ENCODE data around the gene SIVA1. TPM values are rescaled to one million over a fixed set of nuclear protein-coding genes. Genes with fewer than 3 reads are reported as not detected.

Gene SIVA1
- total RNA-seq, 1 donor from 2014 or later: 90.1 TPM

DNA sequence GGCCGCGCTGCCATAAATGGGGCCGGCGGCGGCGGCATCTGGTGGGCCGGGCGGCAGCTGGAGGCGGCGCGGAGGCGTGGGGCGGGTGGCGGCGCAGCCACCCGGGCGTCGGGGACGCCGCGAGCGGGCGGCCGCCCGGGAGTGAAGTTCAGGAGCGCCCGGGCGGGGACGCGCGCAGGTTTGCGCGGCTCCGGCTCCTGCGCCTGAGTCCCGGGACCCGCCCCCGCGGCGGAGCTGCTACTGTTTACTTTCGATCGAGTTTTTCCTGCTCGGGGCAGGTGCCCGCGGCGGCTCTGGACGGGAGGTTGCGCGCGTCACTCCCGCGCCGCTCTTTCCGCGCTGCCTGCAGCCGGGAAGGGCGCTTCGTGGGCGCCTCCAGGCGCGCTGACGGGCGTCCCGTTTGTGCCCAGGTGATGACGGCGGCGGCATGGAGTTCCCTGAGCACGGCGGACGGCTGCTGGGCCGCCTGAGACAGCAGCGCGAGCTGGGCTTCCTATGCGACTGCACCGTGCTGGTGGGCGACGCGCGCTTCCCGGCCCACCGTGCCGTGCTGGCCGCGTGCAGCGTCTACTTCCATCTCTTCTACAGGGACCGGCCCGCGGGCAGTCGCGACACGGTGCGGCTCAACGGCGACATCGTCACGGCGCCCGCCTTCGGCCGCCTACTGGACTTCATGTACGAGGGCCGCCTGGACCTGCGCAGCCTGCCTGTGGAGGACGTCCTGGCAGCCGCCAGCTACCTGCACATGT lies 48.0 kb downstream of the SIVA1 start, which contains the start of gene ZBTB42:
TSS of gene ZBTB42 (plus strand) at position 331 of the 749 bp plus-strand sequence. CDS start at position 428, 97 bp downstream.
- H3K27me3 Mint-ChIP-seq: peaks cover 28% of the 10 kb centered on the region
- TF ChIP-seq, protein P1, sequence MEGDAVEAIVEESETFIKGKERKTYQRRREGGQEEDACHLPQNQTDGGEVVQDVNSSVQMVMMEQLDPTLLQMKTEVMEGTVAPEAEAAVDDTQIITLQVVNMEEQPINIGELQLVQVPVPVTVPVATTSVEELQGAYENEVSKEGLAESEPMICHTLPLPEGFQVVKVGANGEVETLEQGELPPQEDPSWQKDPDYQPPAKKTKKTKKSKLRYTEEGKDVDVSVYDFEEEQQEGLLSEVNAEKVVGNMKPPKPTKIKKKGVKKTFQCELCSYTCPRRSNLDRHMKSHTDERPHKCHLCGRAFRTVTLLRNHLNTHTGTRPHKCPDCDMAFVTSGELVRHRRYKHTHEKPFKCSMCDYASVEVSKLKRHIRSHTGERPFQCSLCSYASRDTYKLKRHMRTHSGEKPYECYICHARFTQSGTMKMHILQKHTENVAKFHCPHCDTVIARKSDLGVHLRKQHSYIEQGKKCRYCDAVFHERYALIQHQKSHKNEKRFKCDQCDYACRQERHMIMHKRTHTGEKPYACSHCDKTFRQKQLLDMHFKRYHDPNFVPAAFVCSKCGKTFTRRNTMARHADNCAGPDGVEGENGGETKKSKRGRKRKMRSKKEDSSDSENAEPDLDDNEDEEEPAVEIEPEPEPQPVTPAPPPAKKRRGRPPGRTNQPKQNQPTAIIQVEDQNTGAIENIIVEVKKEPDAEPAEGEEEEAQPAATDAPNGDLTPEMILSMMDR (conservative IDR thresholded peaks at IDR 0.05): no peak
- no peak for DNase-seq (ENCODE audit: extremely low spot score, unreplicated experiment)
- peak within 1 kb of the TSS; percentile 91 for H3K4me3 Mint-ChIP-seq
- H3K27ac Mint-ChIP-seq: peak within 1 kb of the TSS; percentile 88
- H3K9me3 Mint-ChIP-seq: no peaks in the 10 kb centered on the region
- peaks cover 19% of the 10 kb centered on the region for H3K4me1 Mint-ChIP-seq (ENCODE audit: unreplicated experiment)
- H3K36me3 Mint-ChIP-seq: no peaks in the 10 kb centered on the region

GRCh38 chr14:104801520-104802393 lies 48.8 kb downstream of the SIVA1 start:
- peak overlapping the region; percentile 82 for H3K27ac Mint-ChIP-seq
- no peak for DNase-seq (ENCODE audit: extremely low spot score, unreplicated experiment)
- H3K36me3 Mint-ChIP-seq: no peaks in the 10 kb centered on the region
- TF ChIP-seq, protein P1 (conservative IDR thresholded peaks at IDR 0.05): no peak
- H3K4me1 Mint-ChIP-seq (ENCODE audit: unreplicated experiment): peaks cover 11% of the 10 kb centered on the region
- no peaks in the 10 kb centered on the region for H3K9me3 Mint-ChIP-seq
- peaks cover 25% of the 10 kb centered on the region for H3K27me3 Mint-ChIP-seq
- peak overlapping the region; percentile 91 for H3K4me3 Mint-ChIP-seq

DNA sequence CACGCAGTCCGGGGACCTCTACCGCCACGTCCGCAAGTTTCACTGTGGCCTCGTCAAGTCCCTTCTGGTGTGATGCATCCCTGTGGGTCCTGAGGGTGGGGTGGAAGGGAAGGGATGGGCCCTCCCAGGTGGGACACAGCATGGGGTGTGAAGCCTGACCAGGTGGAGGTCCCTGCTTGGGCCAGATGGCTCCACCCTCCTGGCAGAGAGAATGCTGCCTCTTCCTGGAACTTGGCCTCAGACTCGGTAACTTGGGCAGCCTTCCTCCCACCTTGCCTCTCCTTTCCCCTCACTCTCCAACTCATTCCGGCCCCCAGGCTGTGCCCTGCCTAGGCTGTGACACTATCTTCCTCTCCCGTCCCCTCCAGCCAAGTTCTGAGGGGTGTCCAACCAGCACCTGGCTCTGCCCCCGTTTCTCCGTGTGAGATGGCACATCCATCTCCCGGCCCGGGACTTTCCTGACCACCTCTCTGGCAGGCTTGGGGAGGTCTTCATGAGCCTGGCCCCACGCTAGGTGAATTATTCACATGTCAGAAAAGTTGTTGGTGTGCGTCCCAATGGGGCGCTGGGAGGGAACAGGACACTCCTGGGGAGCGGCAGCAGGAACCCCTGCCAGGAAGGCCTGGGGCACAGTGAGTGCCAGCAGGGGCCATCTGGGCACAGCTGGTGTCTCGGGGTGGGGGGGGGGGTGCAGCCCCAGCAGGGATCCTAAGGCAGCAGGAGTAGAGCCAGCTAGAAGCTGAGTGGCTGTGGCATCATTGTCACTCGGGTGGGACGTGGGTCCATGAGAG lies 49.6 kb downstream of the SIVA1 start:
- no peak for DNase-seq (ENCODE audit: extremely low spot score, unreplicated experiment)
- Mint-ChIP-seq H3K4me1 (ENCODE audit: unreplicated experiment) (peaks cover 9% of the 10 kb centered on the region), H3K4me3 (peak overlapping the region; percentile 61), H3K9me3 (no peaks in the 10 kb centered on the region), H3K36me3 (no peaks in the 10 kb centered on the region), H3K27me3 (peaks cover 25% of the 10 kb centered on the region), H3K27ac (no peak overlapping the region)
- TF ChIP-seq, protein P1 (conservative IDR thresholded peaks at IDR 0.05): no peak

GRCh38 chr14:104803280-104803911 lies 50.4 kb downstream of the SIVA1 start:
- H3K4me1 Mint-ChIP-seq (ENCODE audit: unreplicated experiment): peaks cover 9% of the 10 kb centered on the region
- peaks cover 22% of the 10 kb centered on the region for H3K27me3 Mint-ChIP-seq
- TF ChIP-seq, protein P1 (conservative IDR thresholded peaks at IDR 0.05): no peak
- no peaks in the 10 kb centered on the region for H3K36me3 Mint-ChIP-seq
- DNase-seq (ENCODE audit: extremely low spot score, unreplicated experiment): no peak
- no peaks in the 10 kb centered on the region for H3K9me3 Mint-ChIP-seq
- H3K4me3 Mint-ChIP-seq: no peak overlapping the region
- H3K27ac Mint-ChIP-seq: no peak overlapping the region

- no peak for DNase-seq (ENCODE audit: extremely low spot score, unreplicated experiment)
- TF ChIP-seq, protein P1 (conservative IDR thresholded peaks at IDR 0.05): no peak
- H3K27me3 Mint-ChIP-seq: peaks cover 16% of the 10 kb centered on the region
- H3K36me3 Mint-ChIP-seq: no peaks in the 10 kb centered on the region
- no peak overlapping the region for H3K4me3 Mint-ChIP-seq
- H3K9me3 Mint-ChIP-seq: no peaks in the 10 kb centered on the region
- no peak overlapping the region for H3K27ac Mint-ChIP-seq
- peaks cover 9% of the 10 kb centered on the region for H3K4me1 Mint-ChIP-seq (ENCODE audit: unreplicated experiment)
Observed at GRCh38 chr14:104803912-104804410, 51.0 kb downstream of the SIVA1 start.
